Spleen (tissue), 7 donors: ENCODE measurements around the gene TANC1.

Experiments used
- CTCF ChIP-seq, 11 experiments: fragments of 200-600 bp in 7 of 11; fragments of 450-650 bp in 4 of 11; sonication (generic) in 4 of 11; IDR thresholded peaks in 8 of 11; conservative IDR thresholded peaks in 3 of 11; 1 replicate in 7 of 11; 2 replicates in 4 of 11; pipeline versions ENCODE4 v1.4.0 to v1.8.0; 2016 to 2021; ENCODE audit warnings: antibody characterized with exemption in 11 of 11, inconsistent platforms in 4 of 11, mild to moderate bottlenecking in 1 of 11
- POLR2A ChIP-seq, 3 donors: fragments of 450-650 bp; IDR thresholded peaks; one replicate each; pipeline ENCODE4 v1.5.1; 2017; ENCODE audit warnings: antibody characterized with exemption in 3 of 3, mild to moderate bottlenecking in 1 of 3
- POLR2AphosphoS5 ChIP-seq, 3 donors: sonication (generic); formaldehyde crosslinking; IDR thresholded peaks; one replicate each; pipeline ENCODE4 v1.5.1; 2017; ENCODE audit warnings: antibody characterized with exemption in 3 of 3
- donor health status: DM: no; HTN: no; CAD: no; lungs with moderate emphysema.
- donor health status: DM: no; HTN: no; CAD: no.
- donor health status: DM: no; HTN: no; CAD: no.

- no peak for TF ChIP-seq POLR2AphosphoS5 (IDR thresholded peaks at IDR 0.05)
- TF ChIP-seq CTCF (IDR thresholded peaks at IDR 0.05 in 8 of 11, conservative IDR thresholded peaks at IDR 0.05 in 3 of 11), result no peak
- no peak for TF ChIP-seq POLR2A (IDR thresholded peaks at IDR 0.05)
Observed at GRCh38 chr2:159101755-159102489, 133.5 kb downstream of the TANC1 start.
